Measurements from ENCODE around the gene BNC1.

Gene BNC1, protein sequence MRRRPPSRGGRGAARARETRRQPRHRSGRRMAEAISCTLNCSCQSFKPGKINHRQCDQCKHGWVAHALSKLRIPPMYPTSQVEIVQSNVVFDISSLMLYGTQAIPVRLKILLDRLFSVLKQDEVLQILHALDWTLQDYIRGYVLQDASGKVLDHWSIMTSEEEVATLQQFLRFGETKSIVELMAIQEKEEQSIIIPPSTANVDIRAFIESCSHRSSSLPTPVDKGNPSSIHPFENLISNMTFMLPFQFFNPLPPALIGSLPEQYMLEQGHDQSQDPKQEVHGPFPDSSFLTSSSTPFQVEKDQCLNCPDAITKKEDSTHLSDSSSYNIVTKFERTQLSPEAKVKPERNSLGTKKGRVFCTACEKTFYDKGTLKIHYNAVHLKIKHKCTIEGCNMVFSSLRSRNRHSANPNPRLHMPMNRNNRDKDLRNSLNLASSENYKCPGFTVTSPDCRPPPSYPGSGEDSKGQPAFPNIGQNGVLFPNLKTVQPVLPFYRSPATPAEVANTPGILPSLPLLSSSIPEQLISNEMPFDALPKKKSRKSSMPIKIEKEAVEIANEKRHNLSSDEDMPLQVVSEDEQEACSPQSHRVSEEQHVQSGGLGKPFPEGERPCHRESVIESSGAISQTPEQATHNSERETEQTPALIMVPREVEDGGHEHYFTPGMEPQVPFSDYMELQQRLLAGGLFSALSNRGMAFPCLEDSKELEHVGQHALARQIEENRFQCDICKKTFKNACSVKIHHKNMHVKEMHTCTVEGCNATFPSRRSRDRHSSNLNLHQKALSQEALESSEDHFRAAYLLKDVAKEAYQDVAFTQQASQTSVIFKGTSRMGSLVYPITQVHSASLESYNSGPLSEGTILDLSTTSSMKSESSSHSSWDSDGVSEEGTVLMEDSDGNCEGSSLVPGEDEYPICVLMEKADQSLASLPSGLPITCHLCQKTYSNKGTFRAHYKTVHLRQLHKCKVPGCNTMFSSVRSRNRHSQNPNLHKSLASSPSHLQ

DNA sequence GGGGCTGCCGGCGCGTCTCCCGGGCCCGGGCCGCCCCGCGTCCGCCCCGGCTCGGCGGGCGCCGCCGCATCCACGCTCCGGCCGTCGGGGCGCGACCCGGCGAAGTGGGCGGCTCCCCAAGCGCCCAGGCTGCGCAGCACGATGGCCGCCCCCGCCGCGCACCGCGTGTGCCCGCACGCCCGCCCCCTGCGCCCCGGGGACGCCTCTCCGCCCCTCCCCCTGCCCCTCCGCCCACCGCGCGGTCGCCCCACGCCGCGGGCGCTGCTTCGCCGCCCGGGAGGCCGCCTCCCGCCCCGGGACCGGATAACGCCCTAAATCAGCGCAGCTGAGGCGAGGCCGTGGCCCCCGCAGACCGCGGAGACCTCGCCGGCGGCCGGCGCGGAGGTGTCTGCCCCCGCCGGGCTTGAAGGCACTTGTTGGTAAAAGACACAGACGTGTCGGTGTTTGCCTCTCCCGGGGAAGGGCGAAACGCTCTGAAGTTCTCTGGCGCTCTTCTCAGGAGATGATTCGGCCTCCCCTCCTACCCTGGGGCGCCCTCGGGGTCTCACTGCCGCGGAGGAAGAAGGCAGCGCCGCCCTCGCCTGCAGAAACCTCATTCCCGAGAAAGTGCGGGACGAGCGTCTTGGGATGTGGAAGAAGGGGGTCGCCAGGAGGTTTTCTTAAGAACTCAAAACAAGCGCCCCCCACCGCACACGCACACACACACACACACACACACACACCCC, at the start of gene BNC1:
Gene BNC1 (minus strand): TSS at position 106 of the 725 bp plus-strand sequence. CDS start 36 bp downstream, at position 70.
- no peak for DNase-seq (ENCODE audit: low read depth in 2 of 2)

DNA sequence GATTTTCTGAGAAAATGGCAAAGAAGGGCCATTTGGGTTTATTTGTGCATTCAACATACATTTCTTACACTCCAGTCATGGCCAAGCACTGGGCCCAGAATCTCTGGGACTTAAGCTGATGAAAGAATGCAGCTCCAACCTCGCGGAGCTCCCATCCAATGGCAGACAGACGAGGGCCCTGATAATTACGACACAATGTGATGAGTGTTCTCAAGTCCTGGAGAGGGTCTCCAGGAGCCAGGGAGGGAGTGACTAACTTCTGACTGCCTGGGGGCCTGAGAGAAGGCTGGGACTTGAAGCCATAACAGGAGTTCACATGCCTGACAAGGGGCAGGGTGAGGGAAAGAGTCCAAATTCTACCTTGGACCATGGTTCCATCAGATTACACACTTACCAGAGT, 42.6 kb upstream of the BNC1 start:
- DNase-seq (ENCODE audit: low read depth in 2 of 2): no peak

DNA sequence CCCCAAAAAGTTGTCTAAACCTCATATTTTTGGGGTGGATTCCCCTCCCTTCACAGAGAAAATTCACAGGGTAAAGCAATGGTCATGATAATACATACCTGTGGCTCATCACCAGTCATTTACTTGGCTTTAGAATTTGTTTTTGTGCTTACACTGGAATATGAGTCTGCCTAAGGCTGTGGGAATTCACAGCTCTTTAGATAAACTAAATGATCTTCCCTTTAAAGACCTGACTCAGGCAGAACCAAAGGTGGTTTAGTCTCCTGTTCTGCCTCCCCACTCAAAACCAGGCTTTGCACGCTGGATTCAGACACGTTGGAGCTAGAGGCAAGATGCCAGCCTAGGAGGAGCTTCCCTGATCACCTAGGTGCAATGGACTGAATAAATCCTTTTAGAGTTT, 40.3 kb upstream of the BNC1 start:
- no peak for DNase-seq (ENCODE audit: low read depth in 2 of 2)

DNA sequence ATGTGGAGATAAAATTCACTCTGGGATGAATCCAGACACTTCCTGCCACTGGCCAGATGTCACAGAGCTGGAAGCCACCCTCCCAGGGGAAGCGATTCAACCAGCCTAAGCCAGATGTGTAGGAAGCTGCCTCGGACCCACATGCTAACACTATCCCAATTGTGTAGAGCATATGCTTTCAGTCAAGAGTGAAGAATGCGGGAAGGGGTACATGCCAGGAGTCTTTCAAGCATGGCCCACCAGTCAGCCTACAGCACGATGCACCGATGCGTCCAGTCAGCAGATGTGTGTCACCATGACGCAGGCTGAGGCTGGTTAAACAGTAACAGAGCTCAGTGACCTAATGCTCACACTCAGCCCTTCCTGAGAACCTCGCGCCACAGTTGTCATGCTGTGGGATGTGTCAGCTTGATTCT, 38.8 kb upstream of the BNC1 start:
- no peak for DNase-seq (ENCODE audit: low read depth in 2 of 2)

DNA sequence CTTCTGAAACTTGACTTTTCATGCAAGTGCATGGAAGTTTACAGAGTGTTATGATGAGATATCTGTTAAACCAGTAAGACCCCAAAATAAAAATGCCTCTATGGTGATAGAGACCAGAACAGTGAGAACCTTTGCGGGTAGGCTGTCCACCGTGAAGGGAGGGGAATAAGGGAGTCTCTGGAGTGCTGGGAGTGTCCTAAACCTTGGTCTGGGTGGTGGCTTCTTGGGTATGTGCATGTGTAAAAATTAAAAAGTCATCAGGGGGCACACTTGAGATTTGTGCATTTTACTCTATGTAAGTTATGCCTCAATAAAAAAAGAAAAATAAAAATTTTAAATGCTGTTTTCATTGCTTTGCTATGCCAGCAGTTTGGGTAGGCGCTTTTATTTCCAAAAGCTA, 38.2 kb upstream of the BNC1 start:
- DNase-seq (ENCODE audit: low read depth in 2 of 2): no peak

DNA sequence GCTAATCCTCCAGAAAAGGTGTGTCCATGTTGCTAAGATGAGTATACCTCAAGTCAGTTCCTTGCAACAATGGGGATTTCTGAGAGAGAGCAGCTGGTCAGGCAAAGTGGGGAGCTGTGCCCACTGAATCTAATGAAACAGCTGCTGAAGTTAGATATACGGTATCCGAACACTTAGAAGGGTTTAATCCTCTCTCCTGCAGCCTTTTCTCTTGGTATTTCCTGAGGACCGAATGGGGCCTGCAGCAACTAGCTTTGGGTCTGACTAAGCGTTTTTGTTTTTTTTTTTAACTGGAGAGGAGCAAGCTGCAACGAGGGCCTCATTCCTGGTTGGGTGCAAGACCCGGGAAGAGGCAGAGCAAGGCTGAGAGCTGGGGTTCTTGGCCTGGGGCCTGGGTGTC, 37.6 kb upstream of the BNC1 start:
- DNase-seq (ENCODE audit: low read depth in 2 of 2): no peak

DNA sequence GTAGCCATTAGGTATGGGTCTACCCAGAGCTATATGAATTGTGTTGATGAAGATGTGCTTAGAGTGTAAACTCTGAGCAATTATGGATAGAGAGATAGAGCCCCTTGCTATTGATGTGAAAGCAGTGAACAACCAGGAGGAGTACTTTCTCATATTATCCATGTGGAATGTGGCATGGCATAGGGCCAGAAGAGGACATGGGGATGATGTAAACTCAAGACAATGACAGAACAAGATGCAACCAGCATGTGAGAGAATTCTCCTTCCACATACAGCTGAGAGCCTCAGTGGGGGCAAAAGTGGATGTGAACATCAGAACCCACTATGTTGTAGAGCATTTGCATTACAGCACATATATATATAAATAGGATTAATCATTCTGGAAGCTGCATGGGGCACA, 36.4 kb upstream of the BNC1 start:
- DNase-seq (ENCODE audit: low read depth in 2 of 2): no peak

DNA sequence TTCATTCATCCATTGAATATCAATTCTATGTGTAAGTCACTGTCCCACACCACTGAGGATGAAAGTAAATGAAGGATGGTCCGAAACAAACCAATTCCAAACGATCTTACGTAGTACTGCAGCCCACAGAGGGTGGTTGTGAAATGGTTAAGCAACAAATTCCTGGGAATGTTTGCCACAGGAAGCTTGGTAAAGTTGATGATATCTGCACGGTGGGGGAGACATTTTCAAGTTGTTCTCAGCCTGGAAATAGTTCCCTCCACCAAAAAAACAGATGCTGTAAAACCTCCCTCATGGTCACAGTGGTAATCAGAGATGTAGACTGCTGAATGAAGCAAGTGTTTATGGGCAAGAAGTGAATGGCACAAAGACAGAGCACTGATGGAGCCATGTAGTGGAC, 35.9 kb upstream of the BNC1 start:
- no peak for DNase-seq (ENCODE audit: low read depth in 2 of 2)

DNA sequence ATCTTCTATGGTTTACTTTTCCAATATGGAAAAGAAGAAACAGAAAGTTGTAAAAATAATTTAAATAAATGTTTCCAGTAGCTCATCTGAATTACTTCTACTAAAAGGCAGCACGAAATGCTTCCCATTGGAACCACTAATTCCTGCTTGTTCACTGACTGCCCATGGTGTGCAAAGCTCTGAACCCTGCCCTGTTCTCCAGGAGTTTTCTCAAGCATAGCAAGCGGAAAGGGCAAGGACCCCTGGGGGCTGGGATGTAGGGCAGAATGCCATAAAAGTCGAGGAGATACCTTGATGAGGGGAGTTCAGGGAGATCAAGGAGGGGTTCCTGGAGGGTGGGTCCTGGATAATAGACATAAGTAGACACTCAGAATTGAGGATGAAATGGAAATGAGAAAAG, 35.3 kb upstream of the BNC1 start:
- no peak for DNase-seq (ENCODE audit: low read depth in 2 of 2)

DNA sequence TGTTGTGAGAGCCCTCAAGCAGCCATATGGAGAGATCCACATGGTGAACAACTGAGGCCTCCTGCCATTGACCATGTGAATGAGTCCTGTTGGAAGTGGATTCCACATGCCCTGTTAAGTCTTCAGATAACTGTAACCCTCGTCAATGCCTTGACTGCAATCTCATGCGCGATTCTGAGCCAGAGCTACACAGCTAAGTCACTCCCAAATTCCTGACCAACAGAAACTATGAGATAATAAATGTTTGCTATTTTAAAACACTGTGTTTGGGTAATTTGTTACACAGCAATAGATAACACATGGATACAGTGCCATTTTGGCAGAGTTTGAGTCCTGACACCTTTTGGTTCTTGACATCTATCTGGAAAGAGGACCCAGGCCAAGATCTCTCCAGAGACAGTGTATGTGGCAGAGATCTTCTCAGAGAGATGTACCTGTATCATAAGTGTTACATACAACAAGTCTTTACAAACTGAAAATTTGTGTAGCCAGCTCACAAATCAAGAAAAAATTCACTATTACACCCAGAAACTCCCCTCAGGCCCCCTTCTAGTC, 34.5 kb upstream of the BNC1 start:
- DNase-seq (ENCODE audit: low read depth in 2 of 2): no peak

DNA sequence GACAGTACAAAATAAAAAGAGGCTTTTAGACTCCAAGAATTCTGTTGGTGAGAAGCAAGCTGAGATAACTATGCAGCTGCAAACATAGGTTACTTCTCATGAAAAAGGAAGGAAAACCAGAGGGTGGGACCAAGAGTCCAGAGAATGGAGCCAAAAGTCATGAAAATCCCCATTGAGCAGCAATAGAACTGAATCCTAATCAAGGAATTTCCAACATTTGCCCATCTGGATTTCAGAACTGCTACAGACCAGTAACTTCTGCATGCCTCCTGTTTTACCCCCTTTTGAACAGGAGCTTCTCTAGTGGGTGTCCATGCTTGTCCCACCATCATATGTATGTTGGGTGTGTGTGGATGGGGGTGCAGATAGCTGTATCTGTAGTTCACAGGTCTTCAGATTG, 33.6 kb upstream of the BNC1 start:
- DNase-seq (ENCODE audit: low read depth in 2 of 2): no peak

DNA sequence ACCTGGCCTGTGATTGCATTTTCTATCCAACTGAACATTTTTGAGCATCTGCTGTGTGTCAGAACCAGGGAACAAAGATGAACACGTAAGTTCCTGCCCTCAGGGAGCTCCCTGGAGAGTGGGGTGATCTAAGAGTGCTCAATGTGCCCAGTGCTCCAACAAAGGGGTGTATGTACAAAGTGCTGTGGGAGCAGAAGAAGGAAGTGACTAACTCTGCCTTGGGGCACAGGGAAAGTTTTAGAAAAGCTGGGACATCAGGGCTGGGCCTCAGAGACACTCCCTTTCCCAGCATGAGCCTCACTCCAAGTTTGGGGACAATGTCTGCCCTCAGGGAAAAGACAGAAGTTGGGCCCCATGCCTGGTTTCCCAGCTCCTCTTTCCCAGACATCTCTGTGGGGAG, 27.6 kb upstream of the BNC1 start:
- DNase-seq (ENCODE audit: low read depth in 2 of 2): no peak

DNA sequence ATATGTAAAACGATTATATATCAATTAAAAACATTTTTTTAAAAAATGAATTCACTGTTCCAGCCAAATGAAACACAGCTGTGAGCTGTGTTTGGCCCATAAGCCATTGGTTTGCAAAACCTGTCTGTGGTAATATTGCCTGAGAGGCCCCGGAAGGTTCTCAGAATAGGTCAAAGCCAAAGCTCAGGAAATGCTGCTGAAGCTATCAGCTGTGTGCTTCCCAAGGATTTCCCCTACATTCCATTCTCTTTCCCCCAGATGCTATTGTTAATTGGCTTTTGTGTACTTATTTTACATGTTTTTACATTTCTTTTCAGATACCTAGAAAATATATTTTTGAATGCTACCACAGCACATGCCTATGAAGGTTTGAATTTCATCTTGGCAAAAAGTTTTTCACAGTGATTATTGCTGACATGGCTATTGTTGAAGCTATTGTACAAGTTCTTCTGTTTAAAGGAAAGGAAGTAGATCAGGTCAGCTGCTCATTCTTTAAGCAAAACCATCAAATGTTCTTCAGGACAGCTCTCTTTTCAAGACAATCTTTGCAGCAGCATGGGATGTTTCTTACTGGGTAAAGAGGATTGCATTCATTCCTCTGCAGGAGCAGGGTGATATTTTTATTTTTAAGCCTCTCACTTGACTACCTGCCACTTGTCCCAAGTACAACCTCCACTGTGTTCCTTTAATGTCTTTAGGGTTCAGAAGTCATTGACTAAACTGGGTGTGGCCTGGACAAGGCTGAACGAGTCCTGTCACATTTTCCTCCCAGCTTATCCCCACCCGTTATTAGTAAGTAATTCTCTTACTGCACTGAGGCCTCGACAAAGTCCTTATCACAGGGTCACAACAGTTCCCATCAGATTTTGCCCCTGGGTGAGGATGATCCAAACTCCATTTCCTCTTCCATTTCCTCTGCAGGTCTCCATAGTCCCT, 26.3 kb upstream of the BNC1 start:
- no peak for DNase-seq (ENCODE audit: low read depth in 2 of 2)

DNA sequence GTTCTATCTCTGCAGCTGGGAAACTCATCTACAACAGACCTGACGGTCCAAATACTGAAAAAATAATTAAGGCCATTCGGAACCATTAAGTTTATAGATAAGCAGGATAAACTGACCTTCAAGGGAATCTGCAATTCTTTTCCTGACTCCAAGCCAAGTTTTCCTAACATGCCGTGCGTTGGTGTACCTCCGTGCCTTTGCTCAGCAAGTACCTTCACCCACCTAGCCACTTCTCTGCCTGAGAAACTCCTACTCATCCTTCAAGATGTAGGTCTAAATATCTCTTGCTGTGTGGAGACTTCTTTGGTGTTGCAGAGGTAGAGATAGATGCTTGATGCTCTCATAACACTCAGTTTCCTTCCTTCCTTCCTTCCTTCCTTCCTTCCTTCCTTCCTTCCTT, 24.2 kb upstream of the BNC1 start:
- no peak for DNase-seq (ENCODE audit: low read depth in 2 of 2)

DNA sequence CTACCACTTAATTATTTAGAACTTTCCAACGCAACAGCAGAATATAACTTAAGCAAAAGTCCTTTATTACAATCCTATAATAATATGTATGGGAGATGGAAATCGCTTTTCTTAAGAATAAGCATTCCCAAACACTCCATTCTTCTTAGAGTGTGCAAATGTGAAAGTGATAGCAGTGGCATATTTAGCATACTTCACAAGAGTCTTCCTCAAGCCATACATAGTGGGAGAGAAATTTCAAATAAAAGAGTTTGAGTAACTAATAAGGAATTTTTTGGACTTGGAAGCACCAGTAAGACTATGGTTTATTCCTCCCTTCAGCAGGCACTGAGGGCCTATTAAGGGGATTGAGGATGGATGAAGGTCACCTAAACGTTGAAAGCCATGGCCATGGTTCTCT, 22.1 kb upstream of the BNC1 start:
- no peak for DNase-seq (ENCODE audit: low read depth in 2 of 2)

DNA sequence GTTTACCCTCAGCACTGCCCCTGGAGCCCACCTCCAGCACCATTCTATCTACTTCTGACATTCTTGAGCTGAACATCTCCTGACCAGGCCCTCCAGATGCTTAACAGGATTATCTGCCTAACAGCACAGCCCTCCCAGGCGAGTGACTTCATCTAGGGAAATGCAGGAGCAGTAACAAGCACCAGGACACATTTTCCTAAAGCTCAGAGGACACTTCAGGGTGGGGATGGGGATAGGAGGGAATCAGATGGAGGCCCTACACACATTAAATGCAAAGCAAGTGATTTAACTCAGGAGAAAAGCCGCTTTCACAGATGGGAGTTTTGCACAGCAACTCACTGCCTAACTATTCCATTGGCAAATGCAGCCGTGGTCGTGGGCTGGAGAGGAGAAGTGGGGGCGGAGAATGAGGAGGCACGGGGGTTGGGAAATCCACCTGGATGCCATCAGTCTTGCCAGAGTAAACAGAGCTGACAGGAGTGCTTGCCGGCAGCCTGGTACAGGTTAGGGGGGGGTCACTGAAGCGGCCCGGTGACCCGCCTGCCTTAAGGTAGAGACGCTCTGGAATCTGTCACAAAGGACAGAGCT, 21.3 kb upstream of the BNC1 start:
- no peak for DNase-seq (ENCODE audit: low read depth in 2 of 2)

DNA sequence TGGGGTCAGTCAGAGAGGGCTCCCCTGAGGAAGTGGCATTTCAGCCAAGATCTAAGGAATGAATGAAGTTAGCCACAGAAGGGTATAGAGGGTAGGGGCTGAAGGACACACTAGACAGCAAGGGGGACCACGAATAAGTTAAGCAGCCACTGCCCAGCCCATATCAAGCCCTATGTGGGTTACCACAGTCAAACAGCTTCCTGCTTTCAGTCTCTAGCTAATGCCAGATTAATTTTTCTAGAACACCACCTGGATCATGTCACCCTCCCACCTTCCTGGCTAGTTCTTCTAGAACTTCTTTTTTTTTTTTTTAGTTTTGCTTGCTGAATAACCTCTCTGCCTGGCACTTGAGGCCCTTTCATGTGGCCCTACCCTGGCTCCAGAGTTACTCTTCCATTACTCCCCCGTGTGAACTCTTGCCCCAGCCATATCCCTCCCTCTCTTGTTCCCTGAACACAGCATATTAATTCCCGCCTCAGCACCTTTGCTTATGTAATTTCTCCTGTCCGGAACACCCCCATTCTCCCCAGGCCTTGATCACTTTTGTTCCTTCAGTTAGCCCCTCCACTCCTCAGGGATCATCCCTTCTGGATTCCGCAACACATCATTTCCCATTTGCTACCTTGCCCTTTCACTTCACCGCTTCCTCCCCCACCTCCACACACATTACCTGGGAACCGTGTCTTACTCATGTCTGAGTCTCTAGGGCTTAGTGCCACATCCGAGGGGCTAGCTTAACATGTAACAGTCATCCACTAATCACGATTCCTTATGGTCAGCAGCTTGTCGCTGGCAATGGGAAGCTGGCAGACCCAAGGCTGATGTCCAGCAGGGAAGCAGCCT, 20.6 kb upstream of the BNC1 start:
- no peak for DNase-seq (ENCODE audit: low read depth in 2 of 2)

DNA sequence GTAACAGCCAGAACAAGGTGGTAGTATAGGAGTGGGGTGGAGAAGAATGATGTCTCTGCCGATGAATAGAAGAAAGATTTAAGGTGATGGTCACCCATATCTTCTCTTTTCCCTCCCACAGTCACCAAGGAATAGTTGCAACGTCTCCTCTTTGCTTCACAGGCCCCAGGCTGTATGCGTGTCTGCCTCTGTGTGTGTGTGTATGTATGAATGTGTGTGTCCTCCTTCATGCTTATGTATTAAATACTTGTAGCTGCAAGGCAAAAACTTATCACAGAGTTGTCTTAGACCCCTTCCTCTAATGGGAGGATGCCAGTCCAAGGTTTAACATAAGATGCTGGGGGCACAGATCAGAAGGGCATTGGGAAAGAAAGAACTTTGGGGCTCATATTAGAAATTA, 19.1 kb upstream of the BNC1 start:
- no peak for DNase-seq (ENCODE audit: low read depth in 2 of 2)

DNA sequence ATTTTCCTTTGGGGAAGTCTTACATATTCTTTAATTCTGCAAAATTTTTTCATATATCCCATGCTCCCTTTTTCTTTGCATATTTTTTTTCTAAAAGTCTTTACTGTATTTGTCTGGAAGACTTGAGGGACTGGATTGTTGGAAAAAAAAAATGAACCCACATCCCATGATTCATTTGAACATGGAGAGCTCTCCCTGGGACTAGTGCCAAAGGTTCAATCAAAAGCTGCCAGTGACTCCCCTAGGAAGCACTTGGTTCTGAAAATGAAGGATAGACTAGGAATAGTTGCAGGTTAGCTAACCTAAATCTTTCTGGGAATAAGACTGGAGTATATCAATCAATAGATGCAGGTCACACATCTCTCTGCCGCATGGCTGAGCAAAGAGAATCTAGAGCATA, 16.4 kb upstream of the BNC1 start:
- no peak for DNase-seq (ENCODE audit: low read depth in 2 of 2)

Measured in stimulated activated CD4-positive, alpha-beta T cell treated with anti-CD3 and anti-CD28 coated beads, Interleukin-12 subunit alpha, Interleukin-12 subunit beta, amount 100 ng/mL, for 24 hours (primary cell).